Central memory CD4-positive, alpha-beta T cell (primary cell): ENCODE data around the gene LGALS14.
A peak's percentile ranks its signal among the peaks of the same experiment; 100 is the strongest.
"Not testable (repeated sequence)": the region's sequence is repeated elsewhere in the genome, so short reads cannot be mapped to it uniquely, and the experiment has no call there.

Source experiments
- DNase-seq: peaks from one replicate; pipeline ENCODE4 v3.0.0; 2022
- total RNA-seq, 3 experiments: gene quantifications; one replicate each; lab custom pipeline; 2026; lab: John Stamatoyannopoulos, UW

The LGALS14 gene
- total RNA-seq: 0 to 0.22 (median 0.11) reads per million in 3 experiments

GRCh38 chr19:39704181-39705044 lies at the start of gene LGALS14:
Gene LGALS14, plus strand, starts transcription at chr19:39704481. Its CDS starts 48 bp downstream, at chr19:39704529.
- DNase-seq: no peak

- DNase-seq: no peak
These were observed 48.7 kb upstream of the LGALS14 start, which contains the start of gene LGALS16 for GRCh38 chr19:39655613-39656012. Gene LGALS16, plus strand, starts transcription at chr19:39655913. Its CDS starts 49 bp downstream, at chr19:39655962.

- DNase-seq: no peak
These were observed 44.5 kb upstream of the LGALS14 start for GRCh38 chr19:39659791-39660190.

GRCh38 chr19:39660661-39661060 lies 43.6 kb upstream of the LGALS14 start:
- DNase-seq: no peak

- no peak for DNase-seq
These were observed 42.7 kb upstream of the LGALS14 start for GRCh38 chr19:39661565-39661964.

- DNase-seq: not testable (repeated sequence)
These were observed 34.4 kb upstream of the LGALS14 start for GRCh38 chr19:39669860-39670259.

- DNase-seq: no peak
These were observed 33.3 kb upstream of the LGALS14 start for GRCh38 chr19:39670998-39671397.

GRCh38 chr19:39671739-39672363 lies 32.4 kb upstream of the LGALS14 start:
- DNase-seq: peak; percentile 46

- DNase-seq: no peak
These were observed 31.8 kb upstream of the LGALS14 start for GRCh38 chr19:39672473-39672872.

- not testable (repeated sequence) for DNase-seq
These were observed 30.4 kb upstream of the LGALS14 start for GRCh38 chr19:39673862-39674261.

GRCh38 chr19:39676004-39676403 lies 28.3 kb upstream of the LGALS14 start:
- DNase-seq: no peak

GRCh38 chr19:39677961-39678889 lies 26.1 kb upstream of the LGALS14 start:
- no peak for DNase-seq

- no peak for DNase-seq
These were observed 25.1 kb upstream of the LGALS14 start for GRCh38 chr19:39679056-39679790.

- no peak for DNase-seq
These were observed 24.5 kb upstream of the LGALS14 start for GRCh38 chr19:39679791-39680168.

- DNase-seq: no peak
These were observed 23.7 kb upstream of the LGALS14 start for GRCh38 chr19:39680593-39680992.

GRCh38 chr19:39681416-39681815 lies 22.9 kb upstream of the LGALS14 start:
- no peak for DNase-seq

GRCh38 chr19:39684267-39684666 lies 20.0 kb upstream of the LGALS14 start:
- DNase-seq: no peak

- no peak for DNase-seq
These were observed 17.5 kb upstream of the LGALS14 start for GRCh38 chr19:39686739-39687138.

- DNase-seq: not testable (repeated sequence)
These were observed 15.6 kb upstream of the LGALS14 start for GRCh38 chr19:39688637-39689036.

- DNase-seq: no peak
These were observed 12.1 kb upstream of the LGALS14 start for GRCh38 chr19:39692166-39692565.

GRCh38 chr19:39692822-39693221 lies 11.5 kb upstream of the LGALS14 start:
- DNase-seq: no peak

GRCh38 chr19:39695759-39696158 lies 8.5 kb upstream of the LGALS14 start:
- no peak for DNase-seq
